Muscle layer of colon (tissue), 2 donors: Measurements from ENCODE around the gene GON4L.
"Not testable (repeated sequence)": the region's sequence is repeated elsewhere in the genome, so short reads cannot be mapped to it uniquely, and the experiment has no call there.

Experiments
- H3K27ac ChIP-seq: one replicate; pipeline ENCODE4 v1.7.0; 2013; ENCODE audit warnings: low read depth, mild to moderate bottlenecking, low read length, moderate library complexity
- H3K27me3 ChIP-seq, 2 donors: one replicate each; pipeline ENCODE4 v1.7.0; 2013; ENCODE audit warnings: low read length in 2 of 2, mild to moderate bottlenecking in 2 of 2; ENCODE audit not compliant: insufficient read depth in 2 of 2, control insufficient read depth in 1 of 2
- H3K36me3 ChIP-seq: one replicate; pipeline ENCODE4 v1.7.0; 2013; ENCODE audit warnings: mild to moderate bottlenecking, low read length; ENCODE audit not compliant: insufficient read depth
- H3K4me1 ChIP-seq: one replicate; pipeline ENCODE4 v1.7.0; 2013; ENCODE audit warnings: mild to moderate bottlenecking, low read length; ENCODE audit not compliant: insufficient read depth
- H3K4me3 ChIP-seq, 2 donors: one replicate each; pipeline ENCODE4 v1.7.0; 2013; ENCODE audit warnings: low read length in 2 of 2, low read depth in 1 of 2, mild to moderate bottlenecking in 1 of 2, moderate library complexity in 1 of 2
- H3K9ac ChIP-seq: one replicate; pipeline ENCODE4 v1.7.0; 2013; ENCODE audit warnings: low read length
- H3K9me3 ChIP-seq: one replicate; pipeline ENCODE4 v1.7.0; 2013; ENCODE audit warnings: mild to moderate bottlenecking, low read length
- donor health status: abdominal sarcoma.
- donor health status: Adenocarcinoma of cecum.

The GON4L gene

GRCh38 chr1:155856975-155857930, at the start of gene GON4L:
GON4L (minus strand) TSS chr1:155857214; CDS start chr1:155853780, 3,434 bp downstream.
- Histone ChIP-seq H3K9me3 (no peaks in the 10 kb centered on the region), H3K27ac (peak within 1 kb of the TSS; percentile 36), H3K27me3 (no peaks in the 10 kb centered on the region), H3K4me1 (peaks cover 23% of the 10 kb centered on the region), H3K4me3 (peak within 1 kb of the TSS; percentile 72 to 95), H3K36me3 (peaks cover 9% of the 10 kb centered on the region), H3K9ac (peak within 1 kb of the TSS; percentile 86)

DNA sequence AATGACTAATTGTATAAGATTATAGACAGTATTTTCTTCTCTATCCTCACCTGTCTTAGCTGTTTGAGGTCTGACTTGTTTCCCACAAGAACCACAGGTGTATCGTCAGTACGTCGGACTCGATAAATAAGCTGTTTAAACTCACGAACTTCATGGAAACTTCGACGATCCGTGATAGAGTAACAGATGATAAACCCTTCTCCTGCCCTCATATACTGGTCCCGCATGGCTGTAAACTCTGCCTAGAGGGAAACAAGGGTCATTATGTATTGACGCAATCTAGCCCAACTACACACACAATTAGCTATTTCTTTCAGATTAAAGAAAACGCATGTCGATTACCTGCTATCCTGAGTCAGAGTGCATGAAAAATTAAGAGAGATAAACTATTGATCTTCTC, 47.2 kb upstream of the GON4L start:
- Histone ChIP-seq H3K27me3 (no peaks in the 10 kb centered on the region), H3K36me3 (peaks cover 44% of the 10 kb centered on the region), H3K4me1 (peaks cover 1% of the 10 kb centered on the region), H3K9ac (no peak overlapping the region), H3K9me3 (no peaks in the 10 kb centered on the region), H3K27ac (no peak overlapping the region), H3K4me3 (no peak overlapping the region)

- Histone ChIP-seq H3K36me3 (peaks cover 61% of the 10 kb centered on the region), H3K9ac (no peak overlapping the region)
Measured at GRCh38 chr1:155900161-155900560, 43.1 kb upstream of the GON4L start.

DNA sequence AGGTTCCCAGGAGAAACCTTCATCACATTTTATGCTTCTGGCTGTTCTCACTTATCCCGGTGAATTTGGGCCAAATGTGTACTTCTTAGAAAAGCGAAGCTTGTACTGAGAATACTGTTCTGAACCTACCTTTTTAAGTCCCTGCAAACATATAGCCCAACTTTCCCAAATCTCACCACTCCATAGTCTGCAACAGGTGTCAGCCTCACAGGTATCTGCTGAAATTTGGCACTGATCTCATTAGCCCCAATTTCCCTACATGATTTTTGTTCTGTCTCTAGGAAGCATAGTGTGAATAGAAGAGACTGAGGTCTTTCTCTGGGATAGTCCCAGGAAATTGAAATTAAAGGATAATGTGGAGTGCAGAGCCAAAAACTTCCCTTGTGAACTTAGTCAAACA, 42.7 kb upstream of the GON4L start:
- Histone ChIP-seq H3K4me1 (no peaks in the 10 kb centered on the region), H3K4me3 (no peak overlapping the region), H3K9ac (no peak overlapping the region), H3K27me3 (no peaks in the 10 kb centered on the region), H3K9me3 (no peaks in the 10 kb centered on the region), H3K27ac (no peak overlapping the region), H3K36me3 (peaks cover 56% of the 10 kb centered on the region)

More at GRCh38 chr1:155900161-155900560, 43.1 kb upstream of the GON4L start:
- no peaks in the 10 kb centered on the region for H3K9me3 ChIP-seq
- H3K27me3 ChIP-seq, result no peaks in the 10 kb centered on the region
- no peak overlapping the region for H3K27ac ChIP-seq
- no peaks in the 10 kb centered on the region for H3K4me1 ChIP-seq
- no peak overlapping the region for H3K4me3 ChIP-seq

GRCh38 chr1:155898888-155899287, 41.9 kb upstream of the GON4L start:
- no peak overlapping the region for H3K4me3 ChIP-seq
- peaks cover 48% of the 10 kb centered on the region for H3K36me3 ChIP-seq
- no peak overlapping the region for H3K27ac ChIP-seq

DNA sequence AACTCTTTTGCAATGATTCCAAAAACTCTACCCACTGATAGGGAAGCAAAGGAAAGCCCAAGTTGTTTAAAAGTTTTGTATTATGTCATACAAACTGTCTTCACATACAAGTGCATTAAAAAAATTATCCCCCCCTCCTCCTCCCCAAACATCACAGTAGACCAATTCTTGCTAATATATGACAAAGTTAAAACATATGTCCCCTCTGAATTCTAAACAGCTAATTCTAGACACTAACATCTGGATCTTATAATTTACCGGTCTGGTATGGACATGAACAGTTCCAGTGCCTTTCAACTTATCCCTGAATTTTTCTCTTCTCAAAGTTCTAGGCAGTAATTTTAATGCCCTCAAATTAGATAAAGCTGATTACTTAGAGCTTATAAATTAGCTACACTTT, 40.7 kb upstream of the GON4L start:
- Histone ChIP-seq H3K9ac (no peak overlapping the region), H3K27me3 (no peaks in the 10 kb centered on the region), H3K27ac (no peak overlapping the region), H3K9me3 (no peaks in the 10 kb centered on the region), H3K4me3 (no peak overlapping the region), H3K36me3 (peaks cover 42% of the 10 kb centered on the region), H3K4me1 (peaks cover 9% of the 10 kb centered on the region)

More at GRCh38 chr1:155898888-155899287, 41.9 kb upstream of the GON4L start:
- no peaks in the 10 kb centered on the region for H3K27me3 ChIP-seq
- no peaks in the 10 kb centered on the region for H3K9me3 ChIP-seq
- H3K9ac ChIP-seq, result no peak overlapping the region
- H3K4me1 ChIP-seq, result peaks cover 2% of the 10 kb centered on the region

DNA sequence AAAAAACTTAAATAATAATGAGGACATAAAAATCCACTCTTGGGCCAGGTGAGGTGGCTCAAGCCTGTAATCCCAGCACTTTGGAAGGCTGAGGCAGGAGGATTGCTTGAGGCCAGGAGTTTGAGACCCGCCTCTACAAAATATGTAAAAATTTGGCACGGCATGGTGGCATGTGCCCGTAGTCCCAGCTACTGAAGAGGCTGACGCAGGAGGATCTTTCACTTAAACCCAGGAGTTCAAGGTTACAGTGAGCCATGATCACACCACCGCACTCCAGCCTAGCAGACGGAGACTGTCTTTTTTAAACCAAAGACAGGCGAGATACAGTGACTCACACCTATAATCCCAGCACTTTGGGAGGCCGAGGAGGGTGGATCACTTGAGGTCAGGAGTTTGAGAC, 39.5 kb upstream of the GON4L start:
- not testable (repeated sequence) for H3K9ac ChIP-seq, H3K27me3 ChIP-seq, H3K4me1 ChIP-seq, H3K9me3 ChIP-seq, H3K4me3 ChIP-seq, H3K27ac ChIP-seq
- peaks cover 39% of the 10 kb centered on the region for H3K36me3 ChIP-seq

- not testable (repeated sequence) for H3K9ac ChIP-seq, H3K27me3 ChIP-seq, H3K4me1 ChIP-seq, H3K4me3 ChIP-seq, H3K27ac ChIP-seq, H3K9me3 ChIP-seq
- peaks cover 33% of the 10 kb centered on the region for H3K36me3 ChIP-seq
Measured at GRCh38 chr1:155895617-155896016, 38.6 kb upstream of the GON4L start.

- Histone ChIP-seq H3K9me3 (no peaks in the 10 kb centered on the region), H3K36me3 (peaks cover 12% of the 10 kb centered on the region), H3K9ac (no peak overlapping the region)
Measured at GRCh38 chr1:155893389-155894142, 36.6 kb upstream of the GON4L start.

DNA sequence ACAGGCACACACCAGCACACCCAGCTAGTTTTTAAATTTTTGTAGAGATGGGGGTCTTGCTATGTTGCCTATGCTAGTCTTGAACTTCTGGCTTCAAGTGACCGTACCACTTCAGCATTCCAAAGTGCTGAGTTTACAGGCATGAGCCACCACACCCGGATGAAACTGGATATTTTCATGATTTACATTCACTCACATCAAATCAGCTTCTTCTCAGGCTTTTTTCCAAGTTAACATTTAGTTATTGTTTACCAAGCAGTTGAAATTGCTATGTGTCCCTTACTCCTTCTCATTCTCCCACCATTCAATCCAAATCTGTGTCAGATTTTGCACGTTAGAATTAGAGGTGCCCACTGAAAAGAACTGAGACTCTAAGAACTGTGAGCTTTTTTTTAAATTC, 35.8 kb upstream of the GON4L start:
- H3K9me3 ChIP-seq, result no peaks in the 10 kb centered on the region

More at GRCh38 chr1:155893389-155894142, 36.6 kb upstream of the GON4L start:
- no peaks in the 10 kb centered on the region for H3K27me3 ChIP-seq
- peaks cover 9% of the 10 kb centered on the region for H3K4me1 ChIP-seq
- H3K27ac ChIP-seq, result no peak overlapping the region
- no peak overlapping the region for H3K4me3 ChIP-seq

GRCh38 chr1:155890251-155890650, 33.2 kb upstream of the GON4L start:
- Histone ChIP-seq H3K9me3 (no peaks in the 10 kb centered on the region), H3K36me3 (no peaks in the 10 kb centered on the region), H3K27ac (no peak overlapping the region), H3K9ac (no peak overlapping the region), H3K4me3 (no peak overlapping the region), H3K4me1 (peaks cover 9% of the 10 kb centered on the region), H3K27me3 (no peaks in the 10 kb centered on the region)

More for the DNA sequence above, 35.8 kb upstream of the GON4L start:
- peaks cover 10% of the 10 kb centered on the region for H3K36me3 ChIP-seq
- no peak overlapping the region for H3K27ac ChIP-seq
- no peaks in the 10 kb centered on the region for H3K27me3 ChIP-seq
- H3K9ac ChIP-seq, result no peak overlapping the region
- peaks cover 9% of the 10 kb centered on the region for H3K4me1 ChIP-seq
- H3K4me3 ChIP-seq, result no peak overlapping the region
